HepG2 (cell line): Measurements from ENCODE around the gene EMC8. TPM values are rescaled to one million over a fixed set of nuclear protein-coding genes. Genes with fewer than 3 reads are reported as not detected.

ENCODE experiments used
- ASH2L ChIP-seq: fragments of 300-600, 200-600 bp; sonication (generic); IDR thresholded peaks from 2 replicates; pipeline ENCODE4 v1.7.0; 2017; ENCODE audit warnings: low read depth, mild to moderate bottlenecking, moderate library complexity, mixed read lengths, low read length; ENCODE audit not compliant: insufficient read length
- ATF2 ChIP-seq: sonication (generic); formaldehyde crosslinking; IDR thresholded peaks from 2 replicates; pipeline ENCODE4 v1.4.0; 2020; ENCODE audit warnings: missing genetic modification reagents
- ATF5 ChIP-seq: sonication (generic); formaldehyde crosslinking; IDR thresholded peaks from 2 replicates; pipeline ENCODE4 v1.4.0; 2020; ENCODE audit warnings: mild to moderate bottlenecking, low read depth, missing genetic modification reagents
- CREB3 ChIP-seq: sonication (generic); formaldehyde crosslinking; IDR thresholded peaks from 2 replicates; pipeline ENCODE4 v1.5.0; 2020; ENCODE audit warnings: missing genetic modification reagents
- FOSL2 ChIP-seq: sonication (generic); formaldehyde crosslinking; IDR thresholded peaks from 2 replicates; pipeline ENCODE4 v1.4.0; 2020; ENCODE audit warnings: missing genetic modification reagents
- FOXA3 ChIP-seq: IDR thresholded peaks from 2 replicates; pipeline ENCODE4 v1.6.1; 2016; ENCODE audit warnings: missing genetic modification reagents, missing compliant biosample characterization
- GLI4 ChIP-seq: sonication (generic); formaldehyde crosslinking; IDR thresholded peaks from 2 replicates; pipeline ENCODE4 v1.5.1; 2020; ENCODE audit warnings: missing genetic modification reagents, mild to moderate bottlenecking, moderate library complexity, borderline replicate concordance
- POGK ChIP-seq: sonication (generic); formaldehyde crosslinking; conservative IDR thresholded peaks from 2 replicates; pipeline ENCODE4 v1.8.0; 2022; ENCODE audit warnings: mild to moderate bottlenecking, moderate library complexity, missing genetic modification reagents
- RARA ChIP-seq: IDR thresholded peaks from 2 replicates; pipeline ENCODE4 v1.6.1; 2016; ENCODE audit warnings: missing genetic modification reagents, missing compliant biosample characterization
- RNF219 ChIP-seq: sonication (generic); formaldehyde crosslinking; IDR thresholded peaks from 2 replicates; pipeline ENCODE4 v1.5.0; 2020; ENCODE audit warnings: mild to moderate bottlenecking, missing genetic modification reagents
- SNAPC5 ChIP-seq: sonication (generic); formaldehyde crosslinking; IDR thresholded peaks from 2 replicates; pipeline ENCODE4 v1.8.1; 2023; ENCODE audit warnings: mild to moderate bottlenecking, missing genetic modification reagents, borderline replicate concordance
- TAF15 ChIP-seq: fragments of 200-400 bp; formaldehyde crosslinking; IDR thresholded peaks from one replicate; pipeline ENCODE4 v1.6.1; 2018; ENCODE audit warnings: mild to moderate bottlenecking, low read depth, low read length; ENCODE audit not compliant: poor library complexity, severe bottlenecking
- ZNF3 ChIP-seq: IDR thresholded peaks from 2 replicates; pipeline ENCODE4 v1.7.0; 2017; ENCODE audit warnings: inconsistent platforms
- ZNF414 ChIP-seq: sonication (generic); formaldehyde crosslinking; IDR thresholded peaks from 2 replicates; pipeline ENCODE4 v1.5.0; 2020; ENCODE audit warnings: missing genetic modification reagents
- ZNF451 ChIP-seq: sonication (generic); formaldehyde crosslinking; IDR thresholded peaks from 2 replicates; pipeline ENCODE4 v1.5.0; 2020; ENCODE audit warnings: mild to moderate bottlenecking, missing genetic modification reagents
- ZNF557 ChIP-seq: sonication (generic); formaldehyde crosslinking; IDR thresholded peaks from 2 replicates; pipeline ENCODE4 v1.4.0; 2020; ENCODE audit warnings: missing genetic modification reagents
- ZNF558 ChIP-seq: sonication (generic); formaldehyde crosslinking; IDR thresholded peaks from 2 replicates; pipeline ENCODE4 v1.9.0; 2022; ENCODE audit warnings: mild to moderate bottlenecking, missing genetic modification reagents, borderline replicate concordance
- ZNF619 ChIP-seq: sonication (generic); formaldehyde crosslinking; IDR thresholded peaks from 2 replicates; pipeline ENCODE4 v1.4.0; 2020; ENCODE audit warnings: mild to moderate bottlenecking, missing genetic modification reagents
- ZNF644 ChIP-seq: IDR thresholded peaks from 2 replicates; pipeline ENCODE4 v1.6.1; 2016; ENCODE audit warnings: low read depth
- polyA plus RNA-seq, 8 experiments: library from polyadenylated mRNA; depleted of rRNA in 3 of 8; stranded (reverse) in 7 of 8; unstranded in 1 of 8; fragments of >200 nt; fragmentation: Illumina TruSeq in 4 of 8; extraction: Trizol in 4 of 8; gene quantifications; 2 replicates each; pipeline versions ENCODE4 v1.2.1 to v1.2.3, GENCODE V29; 2011 to 2016; ENCODE audit warnings: low read depth in 4 of 8, missing spikeins in 1 of 8, mixed read lengths in 1 of 8; ENCODE audit not compliant: insufficient read depth in 1 of 8
- total RNA-seq, 5 experiments: library from RNA; depleted of rRNA; stranded (reverse); fragments of >200 nt; fragmentation: Illumina TruSeq; extraction: Trizol; gene quantifications; 2 replicates each; pipeline ENCODE4 v1.2.3, GENCODE V29; 2016; ENCODE audit warnings: low read depth in 1 of 5

The EMC8 gene
- total and polyA plus RNA-seq, 2 of the 13 experiments (the other 11 are each of a cell fraction or from before 2014, with no cell fraction given): 55.0 to 76.0 TPM

- TF ChIP-seq RNF219 (CRISPR knock-in tag): no peak
- no peak for TF ChIP-seq SNAPC5 (CRISPR knock-in tag)
- no peak for TF ChIP-seq ASH2L
- TF ChIP-seq RARA (CRISPR knock-in tag): peak; percentile 93
- no peak for TF ChIP-seq GLI4
- TF ChIP-seq ZNF451 (CRISPR knock-in tag): no peak
- TF ChIP-seq CREB3 (CRISPR knock-in tag): no peak
- 0 out of 2 replicates have a peak, but pooled peaks have one; percentile 5 for TF ChIP-seq POGK (CRISPR knock-in tag)
- peak; percentile 72 for TF ChIP-seq FOXA3 (CRISPR knock-in tag)
- no peak; the same call in 1 of the 2 replicates for TF ChIP-seq FOSL2
- no peak for TF ChIP-seq ZNF644 (CRISPR knock-in tag)
- no peak for TF ChIP-seq ZNF3 (CRISPR knock-in tag)
- TF ChIP-seq ATF5: no peak
- TF ChIP-seq ZNF558 (CRISPR knock-in tag): peak; percentile 50; the same call in 1 of the 2 replicates
- TF ChIP-seq TAF15: no peak
- TF ChIP-seq ATF2: no peak
- TF ChIP-seq ZNF557: no peak
- TF ChIP-seq ZNF619 (CRISPR knock-in tag): no peak
- 0 out of 2 replicates have a peak, but pooled peaks have one; percentile 25 for TF ChIP-seq ZNF414 (CRISPR knock-in tag)
Observed at GRCh38 chr16:85844786-85845185, 45.4 kb upstream of the EMC8 start (continued).
